HG02763 (cell line): ENCODE results near the gene UGGT2.

Experiments
- ATAC-seq: cut with Tn5 transposase; IDR thresholded peaks from one replicate; pipeline ENCODE4 v1.9.1; 2021; ENCODE audit warnings: mild to moderate bottlenecking, moderate library complexity; ENCODE audit not compliant: unreplicated experiment

The UGGT2 gene

DNA sequence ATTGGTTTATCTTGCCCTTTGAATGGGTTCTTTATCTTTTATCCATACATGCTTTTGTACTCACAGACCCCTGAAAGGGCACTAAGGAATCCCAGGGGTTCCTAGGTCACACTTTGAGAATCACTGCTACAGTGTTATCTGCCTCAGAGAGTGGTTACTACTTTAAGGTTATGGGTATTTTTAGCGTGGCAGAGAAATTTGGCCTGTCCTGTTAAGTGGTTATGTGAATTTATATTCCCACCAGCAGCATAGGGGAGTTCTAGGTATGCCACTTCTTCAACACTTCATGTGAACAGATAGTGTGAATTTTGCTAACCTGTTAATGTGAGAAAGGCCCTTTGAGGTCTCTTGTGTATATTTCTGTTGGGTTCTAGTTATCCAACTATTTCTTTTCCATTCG is 300.5 kb downstream of the UGGT2 start:
- no peak for ATAC-seq
